Esophagus muscularis mucosa (tissue), 3 donors: ENCODE data around the gene AMACR.

Source experiments
- CTCF ChIP-seq, 3 experiments: fragments of 200-600 bp in 2 of 3; fragments of 450-650 bp in 1 of 3; sonication (generic) in 2 of 3; IDR thresholded peaks; one replicate each; pipeline ENCODE4 v1.5.1; 2017 to 2019; ENCODE audit warnings: antibody characterized with exemption in 3 of 3, mild to moderate bottlenecking in 2 of 3, moderate library complexity in 1 of 3
- POLR2AphosphoS5 ChIP-seq, 2 donors: sonication (generic); formaldehyde crosslinking; IDR thresholded peaks; one replicate each; pipeline ENCODE4 v1.6.1; 2017; ENCODE audit warnings: antibody characterized with exemption in 2 of 2

- TF ChIP-seq CTCF (IDR thresholded peaks at IDR 0.05) (no peak), POLR2AphosphoS5 (IDR thresholded peaks at IDR 0.05) (no peak)
Measured at GRCh38 chr5:33938881-33939280, 69.0 kb downstream of the AMACR start.
